Measurements from ENCODE around the gene CWC27.

The CWC27 gene

GRCh38 chr5:64834037-64834436, 65.3 kb downstream of the CWC27 start:
- TF ChIP-seq, protein P1, sequence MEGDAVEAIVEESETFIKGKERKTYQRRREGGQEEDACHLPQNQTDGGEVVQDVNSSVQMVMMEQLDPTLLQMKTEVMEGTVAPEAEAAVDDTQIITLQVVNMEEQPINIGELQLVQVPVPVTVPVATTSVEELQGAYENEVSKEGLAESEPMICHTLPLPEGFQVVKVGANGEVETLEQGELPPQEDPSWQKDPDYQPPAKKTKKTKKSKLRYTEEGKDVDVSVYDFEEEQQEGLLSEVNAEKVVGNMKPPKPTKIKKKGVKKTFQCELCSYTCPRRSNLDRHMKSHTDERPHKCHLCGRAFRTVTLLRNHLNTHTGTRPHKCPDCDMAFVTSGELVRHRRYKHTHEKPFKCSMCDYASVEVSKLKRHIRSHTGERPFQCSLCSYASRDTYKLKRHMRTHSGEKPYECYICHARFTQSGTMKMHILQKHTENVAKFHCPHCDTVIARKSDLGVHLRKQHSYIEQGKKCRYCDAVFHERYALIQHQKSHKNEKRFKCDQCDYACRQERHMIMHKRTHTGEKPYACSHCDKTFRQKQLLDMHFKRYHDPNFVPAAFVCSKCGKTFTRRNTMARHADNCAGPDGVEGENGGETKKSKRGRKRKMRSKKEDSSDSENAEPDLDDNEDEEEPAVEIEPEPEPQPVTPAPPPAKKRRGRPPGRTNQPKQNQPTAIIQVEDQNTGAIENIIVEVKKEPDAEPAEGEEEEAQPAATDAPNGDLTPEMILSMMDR (IDR thresholded peaks at IDR 0.05; ENCODE audit: insufficient read depth, low read length, poor library complexity, severe bottlenecking): no peak
- H3K36me3 ChIP-seq (ENCODE audit: control insufficient read depth, insufficient read depth, low read length): no peaks in the 10 kb centered on the region
- H3K4me3 ChIP-seq (replicated peaks; ENCODE audit: low read depth, low read length): no peak overlapping the region
- DNase-seq (ENCODE audit: extremely low read depth, insufficient read length): no peak
- no peaks in the 10 kb centered on the region for H3K27me3 ChIP-seq (replicated peaks; ENCODE audit: control insufficient read depth, insufficient read depth, low read length)

- DNase-seq (ENCODE audit: extremely low read depth, insufficient read length): no peak
Measured at GRCh38 chr5:64834611-64835010, 65.9 kb downstream of the CWC27 start.

GRCh38 chr5:64835266-64835665, 66.5 kb downstream of the CWC27 start:
- Histone ChIP-seq H3K27me3 (replicated peaks; ENCODE audit: control insufficient read depth, insufficient read depth, low read length) (no peaks in the 10 kb centered on the region), H3K4me3 (replicated peaks; ENCODE audit: low read depth, low read length) (no peak overlapping the region), H3K36me3 (ENCODE audit: control insufficient read depth, insufficient read depth, low read length) (no peaks in the 10 kb centered on the region)
- TF ChIP-seq, protein P1 (IDR thresholded peaks at IDR 0.05; ENCODE audit: insufficient read depth, low read length, poor library complexity, severe bottlenecking): no peak
- no peak for DNase-seq (ENCODE audit: extremely low read depth, insufficient read length)

More at GRCh38 chr5:64834611-64835010, 65.9 kb downstream of the CWC27 start:
- H3K27me3 ChIP-seq (replicated peaks; ENCODE audit: control insufficient read depth, insufficient read depth, low read length): no peaks in the 10 kb centered on the region
- H3K4me3 ChIP-seq (replicated peaks; ENCODE audit: low read depth, low read length): no peak overlapping the region
- TF ChIP-seq, protein P1 (IDR thresholded peaks at IDR 0.05; ENCODE audit: insufficient read depth, low read length, poor library complexity, severe bottlenecking): no peak
- no peaks in the 10 kb centered on the region for H3K36me3 ChIP-seq (ENCODE audit: control insufficient read depth, insufficient read depth, low read length)

GRCh38 chr5:64836190-64836755, 67.5 kb downstream of the CWC27 start:
- Histone ChIP-seq H3K36me3 (ENCODE audit: control insufficient read depth, insufficient read depth, low read length) (no peaks in the 10 kb centered on the region), H3K27me3 (replicated peaks; ENCODE audit: control insufficient read depth, insufficient read depth, low read length) (no peaks in the 10 kb centered on the region), H3K4me3 (replicated peaks; ENCODE audit: low read depth, low read length) (no peak overlapping the region)
- TF ChIP-seq, protein P1 (IDR thresholded peaks at IDR 0.05; ENCODE audit: insufficient read depth, low read length, poor library complexity, severe bottlenecking): no peak
- no peak for DNase-seq (ENCODE audit: extremely low read depth, insufficient read length)

- TF ChIP-seq, protein P1 (IDR thresholded peaks at IDR 0.05; ENCODE audit: insufficient read depth, low read length, poor library complexity, severe bottlenecking): no peak
- DNase-seq (ENCODE audit: extremely low read depth, insufficient read length): no peak
- Histone ChIP-seq H3K27me3 (replicated peaks; ENCODE audit: control insufficient read depth, insufficient read depth, low read length) (no peaks in the 10 kb centered on the region), H3K4me3 (replicated peaks; ENCODE audit: low read depth, low read length) (no peak overlapping the region), H3K36me3 (ENCODE audit: control insufficient read depth, insufficient read depth, low read length) (no peaks in the 10 kb centered on the region)
Measured at GRCh38 chr5:64836786-64837185, 68.1 kb downstream of the CWC27 start.

DNA sequence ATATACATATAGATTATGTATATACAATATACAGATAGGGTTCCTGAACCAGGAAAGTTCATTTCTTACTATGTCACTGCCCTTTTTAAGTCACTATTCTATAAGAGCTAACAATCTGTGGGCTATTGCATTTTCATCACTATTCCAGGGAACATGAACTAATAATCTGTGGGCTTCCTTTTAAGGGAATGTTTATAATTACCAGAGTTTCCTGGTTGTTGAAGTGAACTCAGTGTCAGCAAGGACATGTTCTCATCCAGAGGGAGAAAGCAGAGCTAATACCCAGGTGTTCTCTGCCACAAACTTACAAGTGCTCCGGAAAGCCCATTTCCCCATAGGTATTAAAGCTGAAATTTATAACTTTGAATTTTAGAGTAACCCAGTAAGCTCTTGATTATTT, 69.6 kb downstream of the CWC27 start:
- H3K4me3 ChIP-seq (replicated peaks; ENCODE audit: low read depth, low read length): no peak overlapping the region
- H3K27me3 ChIP-seq (replicated peaks; ENCODE audit: control insufficient read depth, insufficient read depth, low read length): no peaks in the 10 kb centered on the region
- DNase-seq (ENCODE audit: extremely low read depth, insufficient read length): no peak
- no peaks in the 10 kb centered on the region for H3K36me3 ChIP-seq (ENCODE audit: control insufficient read depth, insufficient read depth, low read length)
- TF ChIP-seq, protein P1 (IDR thresholded peaks at IDR 0.05; ENCODE audit: insufficient read depth, low read length, poor library complexity, severe bottlenecking): no peak
